A673 (cell line): ENCODE measurements around the gene MCM5. TPM values are rescaled to one million over a fixed set of nuclear protein-coding genes. Genes with fewer than 3 reads are reported as not detected.

ENCODE experiments used
- BruUV-seq: library from RNA; stranded (reverse); fragments of 400-500 nt; replicated peaks from 2 replicates; lab custom pipeline; 2021; lab: Mats Ljungman, UMichigan
- CTCF ChIA-PET: fragments of 300-600 bp; sonication (Branson Sonifier 250); formaldehyde crosslinking; loops from one replicate; lab custom pipeline; 2022; ENCODE audit warnings: antibody characterized with exemption; lab: Charles Lee
- POLR2A ChIA-PET: fragments of 300-600 bp; sonication (Branson Sonifier 250); formaldehyde crosslinking; loops from one replicate; lab custom pipeline; 2022; ENCODE audit warnings: antibody characterized with exemption; ENCODE audit not compliant: low non-redundant PET; lab: Charles Lee
- DNase-seq: peaks from one replicate; pipeline ENCODE4 v3.0.0-alpha.2; 2015; ENCODE audit warnings: low spot score
- H3K27ac ChIP-seq: fragments of 200-600 bp; sonication (generic); 2 replicates; pipeline ENCODE4 v1.5.1; 2016; ENCODE audit warnings: mixed run types, low read depth, mild to moderate bottlenecking, mixed read lengths, antibody characterized with exemption, low read length; ENCODE audit not compliant: poor library complexity, severe bottlenecking
- H3K27me3 ChIP-seq: fragments of 200-600 bp; sonication (generic); replicated peaks from 2 replicates; pipeline ENCODE4 v1.6.1; 2017; ENCODE audit warnings: mixed run types, low read depth, mild to moderate bottlenecking, mixed read lengths, antibody characterized with exemption, low read length; ENCODE audit not compliant: insufficient read depth, poor library complexity
- H3K36me3 ChIP-seq: fragments of 200-600 bp; sonication (generic); 2 replicates; pipeline ENCODE4 v1.6.1; 2016; ENCODE audit warnings: mixed run types, mild to moderate bottlenecking, mixed read lengths, antibody characterized with exemption, low read length; ENCODE audit not compliant: insufficient read depth, poor library complexity, severe bottlenecking
- H3K4me1 ChIP-seq: fragments of 200-600 bp; sonication (generic); 2 replicates; pipeline ENCODE4 v1.6.1; 2017; ENCODE audit warnings: mixed run types, mild to moderate bottlenecking, mixed read lengths, antibody characterized with exemption, low read length; ENCODE audit not compliant: insufficient read depth, poor library complexity, severe bottlenecking
- H3K4me3 ChIP-seq: fragments of 200-600 bp; sonication (generic); 2 replicates; pipeline ENCODE4 v1.5.1; 2016; ENCODE audit warnings: low read depth, mixed run types, mild to moderate bottlenecking, mixed read lengths, low read length; ENCODE audit not compliant: poor library complexity, severe bottlenecking
- H3K9me3 ChIP-seq: fragments of 200-600 bp; sonication (generic); 2 replicates; pipeline ENCODE4 v1.6.1; 2016; ENCODE audit warnings: mixed run types, low read depth, mild to moderate bottlenecking, mixed read lengths, antibody characterized with exemption, low read length; ENCODE audit not compliant: poor library complexity, severe bottlenecking
- EZH2 ChIP-seq: fragments of 200-600 bp; sonication (generic); IDR thresholded peaks from 2 replicates; pipeline ENCODE4 v1.6.1; 2017; ENCODE audit warnings: borderline replicate concordance, low read depth, mild to moderate bottlenecking, mixed read lengths, antibody characterized with exemption, low read length; ENCODE audit not compliant: poor library complexity, severe bottlenecking
- intact Hi-C: fragments of 100-400 bp; cut with micrococcal nuclease; formaldehyde crosslinking; loops from one replicate; pipeline ENCODE4 v1.10.0; 2022; ENCODE audit not compliant: unreplicated experiment
- total RNA-seq: library from RNA; stranded (reverse); gene quantifications from 2 replicates; pipeline ENCODE4 v1.2.3, GENCODE V29; 2021
- TF ChIP-seq, protein P1 (sequence below): fragments of 300-800, 200-600 bp; sonication (generic); conservative IDR thresholded peaks from 2 replicates; pipeline ENCODE4 v1.5.1; 2017; ENCODE audit warnings: low read depth, mild to moderate bottlenecking, antibody characterized with exemption, low read length, moderate library complexity, mixed read lengths

The MCM5 gene
- total RNA-seq, 1 experiment from 2014 or later: 245 TPM

DNA sequence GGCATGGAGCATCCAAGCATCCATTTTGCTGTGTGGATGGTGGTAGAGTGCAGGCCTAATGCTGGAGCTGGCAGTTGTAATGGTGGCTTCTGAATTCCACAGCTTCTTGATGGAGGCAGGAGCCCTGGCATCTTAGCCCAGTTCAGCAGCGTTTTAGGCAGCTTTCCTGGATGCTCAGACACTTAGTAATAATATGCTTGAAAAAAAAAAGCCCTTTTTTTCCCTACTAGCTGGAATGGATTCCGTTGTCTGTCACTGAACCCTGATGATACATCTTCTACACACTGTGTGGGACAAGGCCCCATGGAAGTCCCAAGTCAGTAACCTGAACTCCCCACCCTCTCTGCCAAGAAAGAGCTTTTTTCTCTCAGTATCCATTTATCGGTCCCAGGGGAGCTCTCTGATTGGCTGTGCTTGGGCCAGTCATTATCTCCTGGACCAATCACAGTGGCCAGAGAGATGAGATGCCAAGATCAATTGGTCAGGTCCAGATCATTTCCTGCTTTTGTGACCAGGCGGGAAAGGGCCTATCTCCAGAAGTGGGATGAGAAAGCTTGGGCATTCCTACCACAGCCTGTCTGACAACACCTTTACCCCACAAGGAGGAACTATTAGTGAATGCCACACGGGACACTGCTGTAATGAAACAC, 34.2 kb downstream of the MCM5 start:
- H3K27ac ChIP-seq: no peak overlapping the region
- no TSS peak for BruUV-seq
- peaks cover 55% of the 10 kb centered on the region for H3K36me3 ChIP-seq
- intact Hi-C loops: loop anchor here (5.0 kb wide), 1 partner anchor 688 kb away; no protein-coding TSS in a partner anchor
- no peaks in the 10 kb centered on the region for H3K4me1 ChIP-seq
- POLR2A ChIA-PET: no interaction called here
- H3K9me3 ChIP-seq: peaks cover 13% of the 10 kb centered on the region
- no peak overlapping the region for H3K4me3 ChIP-seq
- CTCF ChIA-PET: interaction anchor here (0.6 kb wide), 1 partner anchor 696 kb away, joined by 3 read pairs; no protein-coding TSS in a partner anchor
- DNase-seq: no peak
- H3K27me3 ChIP-seq: no peaks in the 10 kb centered on the region
- TF ChIP-seq, protein P1, sequence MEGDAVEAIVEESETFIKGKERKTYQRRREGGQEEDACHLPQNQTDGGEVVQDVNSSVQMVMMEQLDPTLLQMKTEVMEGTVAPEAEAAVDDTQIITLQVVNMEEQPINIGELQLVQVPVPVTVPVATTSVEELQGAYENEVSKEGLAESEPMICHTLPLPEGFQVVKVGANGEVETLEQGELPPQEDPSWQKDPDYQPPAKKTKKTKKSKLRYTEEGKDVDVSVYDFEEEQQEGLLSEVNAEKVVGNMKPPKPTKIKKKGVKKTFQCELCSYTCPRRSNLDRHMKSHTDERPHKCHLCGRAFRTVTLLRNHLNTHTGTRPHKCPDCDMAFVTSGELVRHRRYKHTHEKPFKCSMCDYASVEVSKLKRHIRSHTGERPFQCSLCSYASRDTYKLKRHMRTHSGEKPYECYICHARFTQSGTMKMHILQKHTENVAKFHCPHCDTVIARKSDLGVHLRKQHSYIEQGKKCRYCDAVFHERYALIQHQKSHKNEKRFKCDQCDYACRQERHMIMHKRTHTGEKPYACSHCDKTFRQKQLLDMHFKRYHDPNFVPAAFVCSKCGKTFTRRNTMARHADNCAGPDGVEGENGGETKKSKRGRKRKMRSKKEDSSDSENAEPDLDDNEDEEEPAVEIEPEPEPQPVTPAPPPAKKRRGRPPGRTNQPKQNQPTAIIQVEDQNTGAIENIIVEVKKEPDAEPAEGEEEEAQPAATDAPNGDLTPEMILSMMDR: no peak
- TF ChIP-seq EZH2: no peak

DNA sequence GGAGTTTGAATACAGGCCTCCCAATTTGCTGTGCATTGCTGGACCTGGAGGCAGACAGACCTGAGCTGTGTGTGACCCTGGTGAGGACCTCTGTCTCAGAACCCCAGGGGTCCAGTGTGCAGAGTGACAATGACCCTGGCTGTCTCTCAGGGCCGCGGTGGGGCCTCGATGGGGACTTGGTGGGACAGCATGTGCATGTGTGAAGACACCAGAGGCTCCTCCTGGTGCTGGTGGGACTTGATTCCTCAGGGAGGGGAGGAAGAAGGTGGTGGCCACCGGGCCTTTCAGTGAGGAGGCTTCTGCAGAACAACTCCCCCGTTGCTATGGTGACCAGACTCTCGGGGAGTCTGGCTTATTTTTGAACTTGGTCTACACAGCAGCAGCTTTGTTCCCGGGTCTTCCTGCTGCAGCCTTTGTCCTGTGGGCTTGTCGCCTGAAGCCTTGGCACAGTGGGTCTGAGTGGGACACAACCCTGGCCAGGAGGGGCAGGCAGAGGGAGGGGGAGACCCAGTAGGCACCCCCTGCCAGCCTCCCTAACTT, 35.3 kb downstream of the MCM5 start:
- no peak overlapping the region for H3K4me3 ChIP-seq
- no peak overlapping the region for H3K27ac ChIP-seq
- ChIA-PET CTCF (interaction anchor here (0.7 kb wide), 1 partner anchor 79 kb away, joined by 6 read pairs; no protein-coding TSS in a partner anchor), POLR2A (interaction anchor here (0.7 kb wide), 1 partner anchor 105 kb away, joined by 12 read pairs; no protein-coding TSS in a partner anchor)
- peak; percentile 37 for DNase-seq
- H3K4me1 ChIP-seq: no peaks in the 10 kb centered on the region
- H3K9me3 ChIP-seq: peaks cover 13% of the 10 kb centered on the region
- intact Hi-C loops: no loop called here
- TF ChIP-seq EZH2: no peak
- TF ChIP-seq, protein P1: no peak
- no TSS peak for BruUV-seq
- no peaks in the 10 kb centered on the region for H3K27me3 ChIP-seq
- peaks cover 47% of the 10 kb centered on the region for H3K36me3 ChIP-seq

DNA sequence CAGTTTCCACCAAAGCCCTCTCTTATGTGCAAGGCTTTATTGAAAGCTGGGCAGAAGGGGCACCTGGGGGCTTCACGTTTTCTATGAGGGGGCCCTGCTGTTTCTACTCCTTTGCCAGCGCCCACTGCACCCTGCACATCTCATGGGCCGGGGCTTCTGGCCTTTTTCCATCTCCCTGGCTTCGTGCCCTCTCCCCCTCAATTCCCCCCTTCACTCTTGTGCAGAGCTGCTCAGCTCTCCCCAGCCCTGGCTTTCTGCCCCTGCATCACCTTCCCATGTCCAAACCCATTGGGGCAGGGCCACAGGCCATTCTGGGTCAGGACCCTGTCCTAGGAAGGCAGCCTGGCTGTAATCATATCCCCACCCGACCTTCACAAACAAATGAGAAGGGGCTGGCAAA, 36.5 kb downstream of the MCM5 start:
- peaks cover 39% of the 10 kb centered on the region for H3K36me3 ChIP-seq
- no peaks in the 10 kb centered on the region for H3K4me1 ChIP-seq
- no peak for DNase-seq
- H3K27ac ChIP-seq: no peak overlapping the region
- ChIA-PET CTCF (no interaction called here), POLR2A (no interaction called here)
- BruUV-seq: no TSS peak
- H3K27me3 ChIP-seq: no peaks in the 10 kb centered on the region
- intact Hi-C loops: no loop called here
- H3K9me3 ChIP-seq: peaks cover 13% of the 10 kb centered on the region
- no peak for TF ChIP-seq EZH2
- TF ChIP-seq, protein P1: no peak
- H3K4me3 ChIP-seq: no peak overlapping the region
